K562 (cell line): Measurements from ENCODE around the gene CUX1. TPM values are rescaled to one million over a fixed set of nuclear protein-coding genes. Genes with fewer than 3 reads are reported as not detected.

ENCODE experiments used
- PTRF ChIP-seq: fragments of 450-650 bp; IDR thresholded peaks from 2 replicates; pipeline ENCODE4 v1.6.1; 2016; ENCODE audit warnings: mild to moderate bottlenecking, missing genetic modification characterization, missing compliant biosample characterization
- RAD21 ChIP-seq, 2 experiments: fragments of 250-450 bp in 1 of 2; fragments of 450-650 bp in 1 of 2; sonication (Bioruptor Pico) in 1 of 2; formaldehyde crosslinking in 1 of 2; IDR thresholded peaks in 1 of 2; conservative IDR thresholded peaks in 1 of 2; 2 replicates each; pipeline versions ENCODE4 v1.4.0 to v1.8.0; 2020 to 2022; ENCODE audit warnings: mild to moderate bottlenecking in 2 of 2, moderate library complexity in 1 of 2
- ZKSCAN1 ChIP-seq: fragments of 150-350 bp; IDR thresholded peaks from 2 replicates; pipeline ENCODE4 v1.6.1; 2016; ENCODE audit warnings: low read depth, low read length
- polyA plus RNA-seq, 8 experiments: library from polyadenylated mRNA; depleted of rRNA in 4 of 8; stranded (reverse) in 5 of 8; unstranded in 3 of 8; fragments of >200 nt; fragmentation: Nextera tagmentation in 2 of 8; fragmentation: Illumina TruSeq in 1 of 8; extraction: Ambion mirVana in 2 of 8; extraction: Trizol in 1 of 8; gene quantifications; 2 replicates each; pipeline versions ENCODE4 v1.2.1 to v1.2.3, GENCODE V29; 2011 to 2014; ENCODE audit warnings: inconsistent platforms in 1 of 8, missing spikeins in 1 of 8
- total RNA-seq, 7 experiments: library from RNA; depleted of rRNA in 6 of 7; stranded (reverse); fragments of >200 nt in 6 of 7; fragmentation: Illumina TruSeq in 2 of 7; extraction: Trizol in 2 of 7; gene quantifications; 2 replicates each; pipeline versions ENCODE4 v1.2.1 to v1.2.3, GENCODE V29; 2011 to 2021; ENCODE audit warnings: low replicate concordance in 1 of 7
- TF ChIP-seq, protein P1 (sequence below): fragments of 450-650 bp; IDR thresholded peaks from 2 replicates; pipeline ENCODE4 v1.6.1; 2016; ENCODE audit warnings: mild to moderate bottlenecking, moderate library complexity

Gene CUX1
- total and polyA plus RNA-seq, 9 of the 15 experiments (the other 6 are each of a cell fraction or from before 2014, with no cell fraction given): 3.6 to 55.3 (median 25.2) TPM

DNA sequence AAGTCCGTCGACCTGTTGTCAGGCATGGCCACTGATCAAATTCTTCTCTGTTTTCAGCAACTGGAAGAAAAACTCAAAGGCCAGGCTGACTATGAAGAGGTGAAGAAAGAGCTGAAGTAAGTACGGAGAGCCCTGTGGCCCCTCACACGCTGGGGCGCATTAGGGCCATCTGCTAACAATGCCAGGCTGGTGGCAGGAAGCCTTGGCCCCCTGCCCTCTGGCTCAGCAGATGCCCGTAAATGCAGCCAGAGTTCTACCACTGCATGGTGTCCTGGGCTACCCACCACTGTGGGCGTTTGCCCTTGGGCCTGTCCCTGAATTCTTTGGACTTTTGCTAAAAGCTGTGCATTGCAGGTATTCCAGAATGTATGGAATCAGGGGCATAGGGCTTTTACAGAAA is 372.3 kb downstream of the CUX1 start (continued):
- TF ChIP-seq, protein P1, sequence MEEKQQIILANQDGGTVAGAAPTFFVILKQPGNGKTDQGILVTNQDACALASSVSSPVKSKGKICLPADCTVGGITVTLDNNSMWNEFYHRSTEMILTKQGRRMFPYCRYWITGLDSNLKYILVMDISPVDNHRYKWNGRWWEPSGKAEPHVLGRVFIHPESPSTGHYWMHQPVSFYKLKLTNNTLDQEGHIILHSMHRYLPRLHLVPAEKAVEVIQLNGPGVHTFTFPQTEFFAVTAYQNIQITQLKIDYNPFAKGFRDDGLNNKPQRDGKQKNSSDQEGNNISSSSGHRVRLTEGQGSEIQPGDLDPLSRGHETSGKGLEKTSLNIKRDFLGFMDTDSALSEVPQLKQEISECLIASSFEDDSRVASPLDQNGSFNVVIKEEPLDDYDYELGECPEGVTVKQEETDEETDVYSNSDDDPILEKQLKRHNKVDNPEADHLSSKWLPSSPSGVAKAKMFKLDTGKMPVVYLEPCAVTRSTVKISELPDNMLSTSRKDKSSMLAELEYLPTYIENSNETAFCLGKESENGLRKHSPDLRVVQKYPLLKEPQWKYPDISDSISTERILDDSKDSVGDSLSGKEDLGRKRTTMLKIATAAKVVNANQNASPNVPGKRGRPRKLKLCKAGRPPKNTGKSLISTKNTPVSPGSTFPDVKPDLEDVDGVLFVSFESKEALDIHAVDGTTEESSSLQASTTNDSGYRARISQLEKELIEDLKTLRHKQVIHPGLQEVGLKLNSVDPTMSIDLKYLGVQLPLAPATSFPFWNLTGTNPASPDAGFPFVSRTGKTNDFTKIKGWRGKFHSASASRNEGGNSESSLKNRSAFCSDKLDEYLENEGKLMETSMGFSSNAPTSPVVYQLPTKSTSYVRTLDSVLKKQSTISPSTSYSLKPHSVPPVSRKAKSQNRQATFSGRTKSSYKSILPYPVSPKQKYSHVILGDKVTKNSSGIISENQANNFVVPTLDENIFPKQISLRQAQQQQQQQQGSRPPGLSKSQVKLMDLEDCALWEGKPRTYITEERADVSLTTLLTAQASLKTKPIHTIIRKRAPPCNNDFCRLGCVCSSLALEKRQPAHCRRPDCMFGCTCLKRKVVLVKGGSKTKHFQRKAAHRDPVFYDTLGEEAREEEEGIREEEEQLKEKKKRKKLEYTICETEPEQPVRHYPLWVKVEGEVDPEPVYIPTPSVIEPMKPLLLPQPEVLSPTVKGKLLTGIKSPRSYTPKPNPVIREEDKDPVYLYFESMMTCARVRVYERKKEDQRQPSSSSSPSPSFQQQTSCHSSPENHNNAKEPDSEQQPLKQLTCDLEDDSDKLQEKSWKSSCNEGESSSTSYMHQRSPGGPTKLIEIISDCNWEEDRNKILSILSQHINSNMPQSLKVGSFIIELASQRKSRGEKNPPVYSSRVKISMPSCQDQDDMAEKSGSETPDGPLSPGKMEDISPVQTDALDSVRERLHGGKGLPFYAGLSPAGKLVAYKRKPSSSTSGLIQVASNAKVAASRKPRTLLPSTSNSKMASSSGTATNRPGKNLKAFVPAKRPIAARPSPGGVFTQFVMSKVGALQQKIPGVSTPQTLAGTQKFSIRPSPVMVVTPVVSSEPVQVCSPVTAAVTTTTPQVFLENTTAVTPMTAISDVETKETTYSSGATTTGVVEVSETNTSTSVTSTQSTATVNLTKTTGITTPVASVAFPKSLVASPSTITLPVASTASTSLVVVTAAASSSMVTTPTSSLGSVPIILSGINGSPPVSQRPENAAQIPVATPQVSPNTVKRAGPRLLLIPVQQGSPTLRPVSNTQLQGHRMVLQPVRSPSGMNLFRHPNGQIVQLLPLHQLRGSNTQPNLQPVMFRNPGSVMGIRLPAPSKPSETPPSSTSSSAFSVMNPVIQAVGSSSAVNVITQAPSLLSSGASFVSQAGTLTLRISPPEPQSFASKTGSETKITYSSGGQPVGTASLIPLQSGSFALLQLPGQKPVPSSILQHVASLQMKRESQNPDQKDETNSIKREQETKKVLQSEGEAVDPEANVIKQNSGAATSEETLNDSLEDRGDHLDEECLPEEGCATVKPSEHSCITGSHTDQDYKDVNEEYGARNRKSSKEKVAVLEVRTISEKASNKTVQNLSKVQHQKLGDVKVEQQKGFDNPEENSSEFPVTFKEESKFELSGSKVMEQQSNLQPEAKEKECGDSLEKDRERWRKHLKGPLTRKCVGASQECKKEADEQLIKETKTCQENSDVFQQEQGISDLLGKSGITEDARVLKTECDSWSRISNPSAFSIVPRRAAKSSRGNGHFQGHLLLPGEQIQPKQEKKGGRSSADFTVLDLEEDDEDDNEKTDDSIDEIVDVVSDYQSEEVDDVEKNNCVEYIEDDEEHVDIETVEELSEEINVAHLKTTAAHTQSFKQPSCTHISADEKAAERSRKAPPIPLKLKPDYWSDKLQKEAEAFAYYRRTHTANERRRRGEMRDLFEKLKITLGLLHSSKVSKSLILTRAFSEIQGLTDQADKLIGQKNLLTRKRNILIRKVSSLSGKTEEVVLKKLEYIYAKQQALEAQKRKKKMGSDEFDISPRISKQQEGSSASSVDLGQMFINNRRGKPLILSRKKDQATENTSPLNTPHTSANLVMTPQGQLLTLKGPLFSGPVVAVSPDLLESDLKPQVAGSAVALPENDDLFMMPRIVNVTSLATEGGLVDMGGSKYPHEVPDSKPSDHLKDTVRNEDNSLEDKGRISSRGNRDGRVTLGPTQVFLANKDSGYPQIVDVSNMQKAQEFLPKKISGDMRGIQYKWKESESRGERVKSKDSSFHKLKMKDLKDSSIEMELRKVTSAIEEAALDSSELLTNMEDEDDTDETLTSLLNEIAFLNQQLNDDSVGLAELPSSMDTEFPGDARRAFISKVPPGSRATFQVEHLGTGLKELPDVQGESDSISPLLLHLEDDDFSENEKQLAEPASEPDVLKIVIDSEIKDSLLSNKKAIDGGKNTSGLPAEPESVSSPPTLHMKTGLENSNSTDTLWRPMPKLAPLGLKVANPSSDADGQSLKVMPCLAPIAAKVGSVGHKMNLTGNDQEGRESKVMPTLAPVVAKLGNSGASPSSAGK: no peak
- TF ChIP-seq RAD21 (CRISPR knock-in tag; conservative IDR thresholded peaks at IDR 0.05 in 1 of 2, IDR thresholded peaks at IDR 0.05 in 1 of 2) (no peak), ZKSCAN1 (no peak), PTRF (no peak)
- TF ChIP-seq, all 486 proteins: peak for 0
